GOT3 (cell line): ENCODE data around the gene SASH1.

Experiments
- DNase-seq: peaks from one replicate; lab custom pipeline; 2025; ENCODE audit warnings: mixed read lengths; lab: John Stamatoyannopoulos, UW

The SASH1 gene

GRCh38 chr6:148459238-148459637, 116.6 kb downstream of the SASH1 start:
- no peak for DNase-seq

- DNase-seq = no peak
Measured at GRCh38 chr6:148460876-148461646, 118.4 kb downstream of the SASH1 start.

GRCh38 chr6:148461986-148462577, 119.4 kb downstream of the SASH1 start:
- DNase-seq = no peak

- DNase-seq = no peak
Measured at GRCh38 chr6:148463671-148464070, 121.0 kb downstream of the SASH1 start.

- DNase-seq = no peak
Measured at GRCh38 chr6:148464319-148465010, 121.8 kb downstream of the SASH1 start.

- no peak for DNase-seq
Measured at GRCh38 chr6:148465011-148465335, 122.3 kb downstream of the SASH1 start.

GRCh38 chr6:148465670-148466069, 123.0 kb downstream of the SASH1 start:
- no peak for DNase-seq

- DNase-seq = no peak
Measured at GRCh38 chr6:148466158-148466557, 123.5 kb downstream of the SASH1 start.

GRCh38 chr6:148467926-148468325, 125.3 kb downstream of the SASH1 start:
- no peak for DNase-seq

- no peak for DNase-seq
Measured at GRCh38 chr6:148470156-148470555, 127.5 kb downstream of the SASH1 start.

- no peak for DNase-seq
Measured at GRCh38 chr6:148470606-148471465, 128.2 kb downstream of the SASH1 start.

- DNase-seq = no peak
Measured at GRCh38 chr6:148471624-148472159, 129.1 kb downstream of the SASH1 start.

GRCh38 chr6:148472171-148473105, 129.8 kb downstream of the SASH1 start:
- DNase-seq = no peak

GRCh38 chr6:148479497-148479896, 136.9 kb downstream of the SASH1 start:
- DNase-seq = no peak

GRCh38 chr6:148487461-148487860, 144.8 kb downstream of the SASH1 start:
- no peak for DNase-seq

- DNase-seq = no peak
Measured at GRCh38 chr6:148491638-148492251, 149.1 kb downstream of the SASH1 start.

GRCh38 chr6:148492654-148493290, 150.1 kb downstream of the SASH1 start:
- DNase-seq = no peak

GRCh38 chr6:148493424-148493823, 150.8 kb downstream of the SASH1 start:
- no peak for DNase-seq

- DNase-seq = no peak
Measured at GRCh38 chr6:148494226-148494625, 151.6 kb downstream of the SASH1 start.

GRCh38 chr6:148495029-148495428, 152.4 kb downstream of the SASH1 start:
- no peak for DNase-seq
